Measurements from ENCODE around the gene SIL1.

SIL1 gene

DNA sequence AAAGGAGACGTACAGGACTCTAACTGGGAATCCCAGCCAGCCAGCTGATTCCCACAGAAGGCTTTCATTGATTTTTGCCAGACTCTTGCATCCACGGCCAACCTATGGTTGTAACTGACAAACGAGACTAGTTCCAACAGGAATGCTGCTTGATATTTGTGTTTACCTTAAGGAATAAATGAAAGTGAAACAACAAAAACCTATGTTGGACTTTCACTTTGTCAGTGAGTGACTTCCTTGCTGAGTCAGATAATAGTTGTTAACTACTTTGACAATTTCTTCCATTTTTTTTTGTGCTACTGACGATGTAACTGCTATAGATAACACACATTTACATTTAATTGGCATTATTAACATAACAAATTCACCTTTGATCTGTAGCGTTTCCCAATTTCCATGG is 259.6 kb downstream of the SIL1 start:
- TF ChIP-seq, protein P1, sequence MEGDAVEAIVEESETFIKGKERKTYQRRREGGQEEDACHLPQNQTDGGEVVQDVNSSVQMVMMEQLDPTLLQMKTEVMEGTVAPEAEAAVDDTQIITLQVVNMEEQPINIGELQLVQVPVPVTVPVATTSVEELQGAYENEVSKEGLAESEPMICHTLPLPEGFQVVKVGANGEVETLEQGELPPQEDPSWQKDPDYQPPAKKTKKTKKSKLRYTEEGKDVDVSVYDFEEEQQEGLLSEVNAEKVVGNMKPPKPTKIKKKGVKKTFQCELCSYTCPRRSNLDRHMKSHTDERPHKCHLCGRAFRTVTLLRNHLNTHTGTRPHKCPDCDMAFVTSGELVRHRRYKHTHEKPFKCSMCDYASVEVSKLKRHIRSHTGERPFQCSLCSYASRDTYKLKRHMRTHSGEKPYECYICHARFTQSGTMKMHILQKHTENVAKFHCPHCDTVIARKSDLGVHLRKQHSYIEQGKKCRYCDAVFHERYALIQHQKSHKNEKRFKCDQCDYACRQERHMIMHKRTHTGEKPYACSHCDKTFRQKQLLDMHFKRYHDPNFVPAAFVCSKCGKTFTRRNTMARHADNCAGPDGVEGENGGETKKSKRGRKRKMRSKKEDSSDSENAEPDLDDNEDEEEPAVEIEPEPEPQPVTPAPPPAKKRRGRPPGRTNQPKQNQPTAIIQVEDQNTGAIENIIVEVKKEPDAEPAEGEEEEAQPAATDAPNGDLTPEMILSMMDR (IDR thresholded peaks at IDR 0.05; ENCODE audit: borderline replicate concordance, control extremely low read depth, extremely low read depth, insufficient read depth, missing control alignments): no peak
- DNase-seq (ENCODE audit: low spot score): no peak
- in situ Hi-C loops (cut with MboI; ENCODE audit: low sequenced_read_pairs, unreplicated experiment): no loop called here

DNA sequence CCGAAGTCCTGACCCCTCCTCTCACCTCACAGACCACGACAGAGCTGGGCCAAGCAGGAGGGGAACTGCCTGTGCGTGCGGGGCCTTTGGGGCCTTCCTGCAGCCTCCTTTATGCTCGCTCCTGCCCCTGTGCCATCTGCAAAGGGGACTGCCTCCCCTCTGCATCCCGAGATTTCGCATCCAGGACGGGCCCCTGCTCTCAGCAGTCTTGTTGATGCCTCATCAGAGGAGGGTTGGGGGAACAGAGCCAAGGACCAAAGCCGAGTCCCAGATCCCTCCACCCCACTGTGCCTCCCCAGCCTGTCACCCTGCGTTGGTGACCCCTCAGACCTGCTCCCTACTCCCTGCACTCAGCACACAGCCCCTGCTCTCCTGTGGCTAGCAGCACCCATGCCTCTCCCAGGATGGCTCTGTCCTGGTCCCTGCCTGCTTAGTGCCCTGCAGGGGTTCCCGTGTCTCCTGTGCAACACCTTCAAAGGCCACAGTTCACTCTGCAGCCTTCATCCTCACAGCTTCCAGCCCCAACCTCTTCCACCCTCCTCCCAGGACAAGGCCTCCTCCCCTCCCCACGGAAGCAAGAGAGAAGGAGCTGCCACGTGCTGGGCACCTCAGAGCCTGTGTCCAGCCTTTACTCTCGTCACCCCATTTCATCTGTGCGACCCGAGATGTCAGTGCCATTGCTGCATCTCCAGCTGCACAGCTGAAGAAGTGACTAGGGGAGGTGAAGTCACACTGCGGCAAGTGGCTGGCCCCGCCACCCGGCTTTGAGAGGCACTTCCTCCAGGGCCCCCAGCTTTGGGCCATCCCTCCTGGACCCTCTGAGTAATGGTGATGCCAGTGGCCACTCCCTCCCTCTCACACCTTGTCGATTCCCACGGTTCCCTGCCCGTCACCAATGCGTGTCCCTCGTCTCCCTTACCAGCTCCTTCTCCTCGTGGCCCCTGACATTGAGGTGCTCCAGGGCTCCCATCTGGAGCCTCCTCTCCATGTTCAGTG is 260.5 kb downstream of the SIL1 start:
- TF ChIP-seq, protein P1 (IDR thresholded peaks at IDR 0.05; ENCODE audit: borderline replicate concordance, control extremely low read depth, extremely low read depth, insufficient read depth, missing control alignments): no peak
- in situ Hi-C loops (cut with MboI; ENCODE audit: low sequenced_read_pairs, unreplicated experiment): no loop called here
- no peak for DNase-seq (ENCODE audit: low spot score)

DNA sequence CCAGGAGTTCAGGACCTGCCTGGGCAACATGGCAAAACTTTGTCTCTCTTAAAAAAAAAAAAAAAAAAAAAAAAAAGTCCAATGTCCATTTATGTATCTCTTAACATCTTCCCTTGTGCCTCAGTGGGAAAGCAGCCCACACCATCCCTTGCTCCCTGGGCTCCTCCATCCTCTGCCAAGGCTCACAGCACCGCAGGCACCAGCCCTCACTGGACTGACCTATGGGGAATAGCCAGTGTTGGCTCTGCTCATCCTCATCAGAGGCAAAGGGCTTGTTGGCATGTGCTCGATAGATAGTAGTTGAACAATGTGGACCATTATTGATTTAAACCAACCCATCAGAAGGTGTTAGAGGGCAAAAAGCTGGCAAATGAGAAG is 261.2 kb downstream of the SIL1 start:
- in situ Hi-C loops (cut with MboI; ENCODE audit: low sequenced_read_pairs, unreplicated experiment): no loop called here
- TF ChIP-seq, protein P1 (IDR thresholded peaks at IDR 0.05; ENCODE audit: borderline replicate concordance, control extremely low read depth, extremely low read depth, insufficient read depth, missing control alignments): no peak
- DNase-seq (ENCODE audit: low spot score): no peak

DNA sequence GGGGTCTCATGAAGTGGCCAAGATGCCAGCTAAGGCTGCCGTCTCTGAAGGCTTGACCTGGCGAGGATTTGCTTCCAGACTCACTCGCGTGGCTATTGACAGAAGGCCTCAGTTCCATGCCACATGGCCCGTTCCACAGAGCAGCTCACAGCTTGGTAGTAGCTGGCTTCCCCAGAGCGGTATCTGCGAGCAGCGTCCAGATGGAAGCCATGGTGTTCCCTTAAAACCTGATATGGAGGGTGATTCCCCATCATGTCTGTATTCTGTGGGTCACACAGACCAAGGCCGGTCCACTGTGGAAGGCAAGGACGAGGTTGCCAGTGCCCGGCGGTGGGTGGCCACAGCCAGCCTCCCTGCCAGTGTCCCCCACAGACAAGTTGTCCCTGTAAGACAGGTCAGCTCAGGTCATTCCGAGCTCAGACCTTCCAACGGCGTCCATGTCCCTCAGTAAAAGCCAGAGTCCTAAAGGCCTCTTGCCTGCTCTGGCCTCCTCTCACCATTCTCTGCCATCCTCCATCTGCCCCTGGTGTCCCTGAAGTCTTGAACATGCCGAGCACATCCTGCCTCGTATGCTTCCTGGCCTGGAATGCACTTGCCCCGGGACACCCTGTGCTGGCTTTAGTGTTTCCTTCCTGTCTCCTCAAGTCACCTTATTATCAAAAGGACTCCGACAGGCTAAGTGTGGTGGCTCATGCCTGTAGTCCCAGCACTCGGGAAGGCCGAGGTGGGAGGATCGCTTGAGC is 261.8 kb downstream of the SIL1 start:
- no peak for DNase-seq (ENCODE audit: low spot score)
- TF ChIP-seq, protein P1 (IDR thresholded peaks at IDR 0.05; ENCODE audit: borderline replicate concordance, control extremely low read depth, extremely low read depth, insufficient read depth, missing control alignments): no peak
- in situ Hi-C loops (cut with MboI; ENCODE audit: low sequenced_read_pairs, unreplicated experiment): no loop called here

DNA sequence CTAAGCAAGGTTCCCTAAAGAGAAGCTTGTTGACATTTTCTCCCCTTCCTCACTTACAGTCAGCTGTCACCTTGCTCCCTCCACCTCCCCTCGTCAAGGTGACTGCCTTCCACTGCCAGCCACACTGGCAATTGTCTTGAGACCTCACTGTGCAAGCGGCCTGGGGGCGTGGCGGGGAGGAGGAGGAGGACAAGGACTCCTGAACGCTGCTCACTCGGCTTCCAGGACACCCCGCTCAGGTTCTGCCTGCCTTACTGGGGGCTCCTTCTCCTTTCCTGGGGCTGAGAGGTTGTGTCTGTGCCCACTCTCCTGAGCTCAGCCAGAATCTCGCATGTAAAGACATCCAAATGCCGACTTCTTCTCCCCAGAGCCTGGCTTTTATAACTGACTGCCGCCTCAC is 262.7 kb downstream of the SIL1 start:
- in situ Hi-C loops (cut with MboI; ENCODE audit: low sequenced_read_pairs, unreplicated experiment): no loop called here

DNA sequence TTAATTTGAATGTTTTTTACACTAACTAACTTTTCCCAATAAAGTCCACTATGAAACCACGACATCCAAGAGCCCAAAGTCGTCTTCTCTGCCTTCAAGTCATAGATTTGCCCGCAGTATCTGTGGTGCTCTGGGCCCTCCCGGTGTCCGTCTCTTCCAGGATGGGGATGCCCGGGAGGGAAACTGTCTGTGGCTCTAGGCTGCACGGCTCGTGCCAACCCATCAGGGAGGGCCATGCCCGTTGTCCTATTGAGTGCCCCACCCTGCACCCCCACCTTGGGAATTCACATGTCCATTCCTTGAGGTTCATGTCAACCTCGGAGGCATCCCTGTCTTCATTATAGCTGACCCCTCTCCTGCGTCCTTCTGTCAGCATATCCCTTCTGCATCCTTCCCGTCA is 263.2 kb downstream of the SIL1 start:
- DNase-seq (ENCODE audit: low spot score): no peak
- TF ChIP-seq, protein P1 (IDR thresholded peaks at IDR 0.05; ENCODE audit: borderline replicate concordance, control extremely low read depth, extremely low read depth, insufficient read depth, missing control alignments): no peak
- in situ Hi-C loops (cut with MboI; ENCODE audit: low sequenced_read_pairs, unreplicated experiment): no loop called here

More for the DNA sequence above, 262.7 kb downstream of the SIL1 start:
- TF ChIP-seq, protein P1 (IDR thresholded peaks at IDR 0.05; ENCODE audit: borderline replicate concordance, control extremely low read depth, extremely low read depth, insufficient read depth, missing control alignments): no peak
- no peak for DNase-seq (ENCODE audit: low spot score)
